T-helper 2 cell treated with Interferon-gamma antibody and Interleukin-4, amounts not matched to agents 100 ng/mL and 5 ng/mL, for 36 hours (primary cell): Measurements from ENCODE around the gene AQP10. TPM values are rescaled to one million over a fixed set of nuclear protein-coding genes. Genes with fewer than 3 reads are reported as not detected.
"Not testable (repeated sequence)": the region's sequence is repeated elsewhere in the genome, so short reads cannot be mapped to it uniquely, and the experiment has no call there.

Source experiments
- intact Hi-C: fragments of 100-400 bp; cut with micrococcal nuclease; formaldehyde crosslinking; loops from one replicate; pipeline ENCODE4 v1.15.1; 2023
- total RNA-seq: library from RNA; stranded (reverse); gene quantifications from 2 replicates; pipeline ENCODE4 v1.2.3, GENCODE V29; 2022

AQP10 gene
- total RNA-seq, 1 donor from 2014 or later, result not detected

- intact Hi-C loops, result loop anchor here (2.0 to 10.0 kb wide), 2 partner anchors 15 to 347 kb away; partner anchors contain the start of gene RPS27
These were observed 21.2 kb downstream of the AQP10 start for GRCh38 chr1:154342132-154342531.

GRCh38 chr1:154342836-154343472, 22.1 kb downstream of the AQP10 start:
- intact Hi-C loops, result loop anchor here (1.0 to 10.0 kb wide), 3 partner anchors 16 to 348 kb away; partner anchors contain the start of genes HAX1 and RPS27

- intact Hi-C loops, result loop anchor here (10.0 kb wide), 1 partner anchor 350 kb away; the partner anchor contains the start of gene RPS27
These were observed 24.3 kb downstream of the AQP10 start for GRCh38 chr1:154344977-154345837.

GRCh38 chr1:154346276-154346917, 25.5 kb downstream of the AQP10 start:
- intact Hi-C loops, result loop anchor here (10.0 kb wide), 1 partner anchor 352 kb away; the partner anchor contains the start of gene RPS27

- intact Hi-C loops, result loop anchor here (10.0 kb wide), 1 partner anchor 353 kb away; the partner anchor contains the start of gene RPS27
These were observed 27.1 kb downstream of the AQP10 start for GRCh38 chr1:154347961-154348360.

GRCh38 chr1:154348429-154349076, 27.7 kb downstream of the AQP10 start:
- intact Hi-C loops, result loop anchor here (10.0 kb wide), 1 partner anchor 354 kb away; the partner anchor contains the start of gene RPS27

- intact Hi-C loops, result loop anchor here (10.0 kb wide), 1 partner anchor 354 kb away; the partner anchor contains the start of gene RPS27
These were observed 28.2 kb downstream of the AQP10 start for GRCh38 chr1:154349121-154349520.

GRCh38 chr1:154350383-154350782, 29.5 kb downstream of the AQP10 start:
- intact Hi-C loops, result no loop called here

GRCh38 chr1:154351363-154352068, 30.6 kb downstream of the AQP10 start:
- intact Hi-C loops, result loop anchor here (2.0 kb wide), 2 partner anchors 55 to 111 kb away; no protein-coding TSS in a partner anchor

- intact Hi-C loops, result loop anchor here (2.0 kb wide), 2 partner anchors 55 to 111 kb away; no protein-coding TSS in a partner anchor
These were observed 31.3 kb downstream of the AQP10 start for GRCh38 chr1:154352245-154352580.

- intact Hi-C loops, result loop anchor here (2.0 kb wide), 2 partner anchors 54 to 110 kb away; no protein-coding TSS in a partner anchor
These were observed 31.9 kb downstream of the AQP10 start for GRCh38 chr1:154352581-154353459.

- intact Hi-C loops, result loop anchor here (2.0 kb wide), 2 partner anchors 53 to 109 kb away; no protein-coding TSS in a partner anchor
These were observed 32.6 kb downstream of the AQP10 start for GRCh38 chr1:154353460-154353904.

- intact Hi-C loops, result loop anchor here (2.0 kb wide), 2 partner anchors 53 to 109 kb away; no protein-coding TSS in a partner anchor
These were observed 33.1 kb downstream of the AQP10 start for GRCh38 chr1:154353966-154354365.

- intact Hi-C loops, result no loop called here
These were observed 37.6 kb downstream of the AQP10 start for GRCh38 chr1:154358519-154358918.

GRCh38 chr1:154360288-154360687, 39.4 kb downstream of the AQP10 start:
- intact Hi-C loops, result no loop called here

- intact Hi-C loops, result not testable (repeated sequence)
These were observed 40.0 kb downstream of the AQP10 start for GRCh38 chr1:154360881-154361280.

- intact Hi-C loops, result no loop called here
These were observed 40.5 kb downstream of the AQP10 start for GRCh38 chr1:154361357-154361756.

GRCh38 chr1:154371436-154371835, 50.5 kb downstream of the AQP10 start:
- intact Hi-C loops, result no loop called here
